Lower leg skin (tissue), 4 donors: Measurements from ENCODE around the gene DYNLRB1. TPM values are rescaled to one million over a fixed set of nuclear protein-coding genes. Genes with fewer than 3 reads are reported as not detected.
A peak's percentile ranks its signal among the peaks of the same experiment; 100 is the strongest.

Source experiments
- DNase-seq, 2 donors: peaks; one replicate each; pipeline ENCODE4 v3.0.0-alpha.2; 2019; ENCODE audit warnings: low spot score in 2 of 2
- H3K4me3 ChIP-seq: fragments of 200-600 bp; sonication (generic); 2 replicates; pipeline ENCODE4 v1.5.1; 2017; ENCODE audit warnings: mild to moderate bottlenecking, low read depth; ENCODE audit not compliant: poor library complexity, severe bottlenecking
- CTCF ChIP-seq, 3 donors: fragments of 450-650 bp; IDR thresholded peaks; one replicate each; pipeline ENCODE4 v1.5.1; 2016; ENCODE audit warnings: antibody characterized with exemption in 3 of 3, mild to moderate bottlenecking in 3 of 3, moderate library complexity in 2 of 3
- POLR2A ChIP-seq, 2 donors: fragments of 450-650 bp; IDR thresholded peaks; one replicate each; pipeline ENCODE4 v1.6.1; 2016 to 2017; ENCODE audit warnings: antibody characterized with exemption in 2 of 2, mild to moderate bottlenecking in 1 of 2, moderate library complexity in 1 of 2
- WGBS, 2 donors: methylation state at CpG; one replicate each; pipeline ENCODE4 v1.1.5; 2018; 5-methylcytosine and 5-hydroxymethylcytosine counted together
- intact Hi-C: fragments of 100-400 bp; cut with DNase I; formaldehyde crosslinking; loops from one replicate; pipeline ENCODE4 v1.15.0; 2023; ENCODE audit warnings: low total_unique reads
- total RNA-seq, 4 donors: library from RNA; depleted of rRNA; stranded (reverse); fragments of >200 nt; gene quantifications; one replicate each; pipeline ENCODE4 v1.1.0, GENCODE V29; 2016

The DYNLRB1 gene
- total RNA-seq, 4 donors from 2014 or later, result 162 to 232 (median 193) TPM

GRCh38 chr20:34573541-34574300 lies 57.5 kb downstream of the DYNLRB1 start:
- intact Hi-C loops, result loop anchor here (10.0 kb wide), 1 partner anchor 131 kb away; the partner anchor contains the start of gene TP53INP2
- no peak overlapping the region for H3K4me3 ChIP-seq
- TF ChIP-seq POLR2A (IDR thresholded peaks at IDR 0.05) (no peak), CTCF (IDR thresholded peaks at IDR 0.05) (no peak)
- DNase-seq, result peak in 1 of 2 donors; percentile 60
- WGBS, 2 donors, result 87 to 94% methylated on average over 7 of the region's 7 CpGs

DNA sequence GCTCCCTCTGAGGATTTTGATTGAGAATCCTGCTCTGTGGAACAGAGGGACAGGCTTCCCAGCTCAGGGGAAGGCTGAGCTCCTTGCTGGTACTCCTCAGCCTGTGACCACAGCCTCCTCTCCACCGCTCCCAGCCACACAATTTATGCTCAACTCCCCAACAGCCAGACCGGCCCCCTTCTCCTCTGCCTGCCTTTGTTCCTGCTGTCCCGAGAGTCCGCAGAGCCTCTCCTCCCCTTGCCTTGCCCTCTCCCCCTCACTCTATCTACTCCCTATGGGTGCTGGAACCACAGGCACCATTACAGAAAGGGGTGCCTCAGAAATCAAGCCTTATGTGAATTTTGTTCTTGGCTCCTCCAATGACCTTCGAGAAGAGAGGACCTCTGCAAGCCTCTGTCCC lies 58.2 kb downstream of the DYNLRB1 start:
- intact Hi-C loops, result loop anchor here (10.0 kb wide), 1 partner anchor 130 kb away; the partner anchor contains the start of gene TP53INP2

GRCh38 chr20:34574861-34575260 lies 58.6 kb downstream of the DYNLRB1 start:
- no peak for TF ChIP-seq POLR2A (IDR thresholded peaks at IDR 0.05)
- no peak for TF ChIP-seq CTCF (IDR thresholded peaks at IDR 0.05)
- no peak overlapping the region for H3K4me3 ChIP-seq
- 91 to 95% methylated on average over 6 of the region's 6 CpGs for WGBS, 2 donors
- intact Hi-C loops, result loop anchor here (10.0 kb wide), 1 partner anchor 130 kb away; the partner anchor contains the start of gene TP53INP2
- peak in 1 of 2 donors; percentile 31 for DNase-seq

More for the DNA sequence above, 58.2 kb downstream of the DYNLRB1 start:
- DNase-seq, result peak in 1 of 2 donors; percentile 64
- no peak for TF ChIP-seq CTCF (IDR thresholded peaks at IDR 0.05)
- TF ChIP-seq POLR2A (IDR thresholded peaks at IDR 0.05), result no peak
- H3K4me3 ChIP-seq, result no peak overlapping the region
- 96 to 98% methylated on average over 5 of the region's 5 CpGs for WGBS, 2 donors

DNA sequence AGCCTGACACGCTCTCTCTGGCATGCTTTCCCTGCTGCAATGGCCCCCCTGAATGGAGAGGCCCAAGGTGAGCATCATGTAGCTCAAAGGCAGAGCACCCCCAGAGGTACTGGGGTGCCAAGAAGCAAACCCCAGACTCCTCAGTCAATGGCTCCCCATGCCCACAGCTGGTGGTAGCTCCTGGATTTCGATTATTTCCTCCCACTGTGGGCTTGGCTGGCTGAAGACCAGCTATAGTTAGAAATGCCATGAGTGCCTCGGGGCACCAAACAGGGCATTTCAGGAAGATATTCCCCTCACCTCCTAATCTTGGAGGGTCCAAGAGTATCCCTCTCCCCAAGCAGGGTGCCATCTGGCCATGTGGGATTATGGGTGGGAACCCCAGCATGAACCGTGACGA lies 59.0 kb downstream of the DYNLRB1 start:
- intact Hi-C loops, result loop anchor here (10.0 kb wide), 1 partner anchor 130 kb away; the partner anchor contains the start of gene TP53INP2
- no peak for DNase-seq
- no peak overlapping the region for H3K4me3 ChIP-seq
- 94 to 96% methylated on average over 5 of the region's 5 CpGs for WGBS, 2 donors
- TF ChIP-seq CTCF (IDR thresholded peaks at IDR 0.05) (no peak), POLR2A (IDR thresholded peaks at IDR 0.05) (no peak)

GRCh38 chr20:34575756-34576155 lies 59.5 kb downstream of the DYNLRB1 start:
- 94 to 95% methylated on average over 4 of the region's 4 CpGs for WGBS, 2 donors
- no peak overlapping the region for H3K4me3 ChIP-seq
- intact Hi-C loops, result loop anchor here (10.0 kb wide), 1 partner anchor 129 kb away; the partner anchor contains the start of gene TP53INP2
- no peak for TF ChIP-seq CTCF (IDR thresholded peaks at IDR 0.05)
- no peak for TF ChIP-seq POLR2A (IDR thresholded peaks at IDR 0.05)
- peak in 1 of 2 donors; percentile 45 for DNase-seq
